IPS DF 6.9 (cell line): ENCODE data around the gene SLF2.

ENCODE experiments used
- DNase-seq: peaks from one replicate; pipeline ENCODE4 v3.0.0-alpha.2; 2013; ENCODE audit warnings: low read depth, low spot score
- H3K27ac ChIP-seq: one replicate; pipeline ENCODE4 v1.5.1; 2013; ENCODE audit warnings: low read length, control low read depth
- H3K27me3 ChIP-seq: 2 replicates; pipeline ENCODE4 v1.6.1; 2013; ENCODE audit warnings: mild to moderate bottlenecking, low read length; ENCODE audit not compliant: control insufficient read depth, insufficient read depth
- H3K36me3 ChIP-seq: 2 replicates; pipeline ENCODE4 v1.6.1; 2013; ENCODE audit warnings: low read length; ENCODE audit not compliant: control insufficient read depth, insufficient read depth
- H3K4me1 ChIP-seq: 2 replicates; pipeline ENCODE4 v1.6.1; 2013; ENCODE audit warnings: low read length; ENCODE audit not compliant: control insufficient read depth, insufficient read depth
- H3K4me3 ChIP-seq: 2 replicates; pipeline ENCODE4 v1.5.1; 2013; ENCODE audit warnings: mild to moderate bottlenecking, low read length
- H3K9me3 ChIP-seq: 2 replicates; pipeline ENCODE4 v1.6.1; 2013; ENCODE audit warnings: low read length, inconsistent platforms; ENCODE audit not compliant: control insufficient read depth, insufficient read depth
- WGBS: extraction: QIAGEN DNeasy Blood & Tissue Kit; methylation state at CpG from one replicate; pipeline ENCODE4 v1.1.7; 2013; ENCODE audit warnings: mixed read lengths, missing lambda C conversion rate; ENCODE audit not compliant: insufficient read length, insufficient coverage; 5-methylcytosine and 5-hydroxymethylcytosine counted together

The SLF2 gene

DNA sequence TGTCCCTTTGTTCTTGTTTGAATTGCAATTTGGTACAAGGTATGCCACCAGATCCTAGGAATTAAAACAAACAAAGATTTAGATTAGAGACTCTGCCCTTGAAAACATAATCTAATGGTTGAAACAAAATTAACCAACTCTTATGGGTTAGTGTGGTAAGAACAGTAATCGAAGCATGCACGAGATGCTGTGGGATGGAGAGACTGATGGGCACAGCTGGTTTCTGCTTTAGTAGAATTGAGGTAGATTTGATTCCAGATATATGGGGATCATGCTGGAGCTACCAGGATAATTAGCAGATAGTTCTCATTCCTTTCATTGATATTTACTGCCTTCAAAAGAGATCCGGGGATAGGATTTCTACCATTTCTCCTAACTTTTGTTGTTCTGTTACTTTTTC, 36.2 kb downstream of the SLF2 start:
- Histone ChIP-seq H3K9me3 (no peaks in the 10 kb centered on the region), H3K4me1 (no peaks in the 10 kb centered on the region), H3K27me3 (no peaks in the 10 kb centered on the region), H3K36me3 (peaks cover 3% of the 10 kb centered on the region; the same call in 1 of the 2 replicates), H3K4me3 (no peak overlapping the region), H3K27ac (no peak overlapping the region)
- no peak for DNase-seq
- WGBS = no CpG with 5 or more reads among the region's 3 CpGs

DNA sequence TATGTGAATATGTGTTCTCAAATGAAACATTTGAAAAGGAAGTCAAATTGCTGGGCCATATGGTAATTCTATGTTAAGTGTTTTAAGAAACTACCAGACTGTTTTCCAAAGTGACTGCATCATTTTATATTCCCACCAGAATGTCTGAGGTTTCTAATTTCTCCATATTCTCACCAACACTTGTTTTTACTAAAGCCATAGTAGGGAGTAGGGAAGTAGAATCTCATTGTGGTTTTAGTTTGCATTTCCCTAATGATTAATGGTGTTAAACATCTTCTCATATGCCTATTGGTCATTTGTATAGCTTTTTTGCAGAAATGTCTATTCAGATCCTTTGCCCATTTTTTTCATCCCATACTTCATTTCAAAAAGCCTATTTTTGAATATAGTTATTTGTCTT, 47.5 kb downstream of the SLF2 start:
- no peaks in the 10 kb centered on the region for H3K4me1 ChIP-seq
- no peak for DNase-seq
- H3K27ac ChIP-seq = no peak overlapping the region
- no peak overlapping the region for H3K4me3 ChIP-seq
- no peaks in the 10 kb centered on the region for H3K27me3 ChIP-seq
- no peaks in the 10 kb centered on the region for H3K9me3 ChIP-seq
- no peaks in the 10 kb centered on the region for H3K36me3 ChIP-seq

DNA sequence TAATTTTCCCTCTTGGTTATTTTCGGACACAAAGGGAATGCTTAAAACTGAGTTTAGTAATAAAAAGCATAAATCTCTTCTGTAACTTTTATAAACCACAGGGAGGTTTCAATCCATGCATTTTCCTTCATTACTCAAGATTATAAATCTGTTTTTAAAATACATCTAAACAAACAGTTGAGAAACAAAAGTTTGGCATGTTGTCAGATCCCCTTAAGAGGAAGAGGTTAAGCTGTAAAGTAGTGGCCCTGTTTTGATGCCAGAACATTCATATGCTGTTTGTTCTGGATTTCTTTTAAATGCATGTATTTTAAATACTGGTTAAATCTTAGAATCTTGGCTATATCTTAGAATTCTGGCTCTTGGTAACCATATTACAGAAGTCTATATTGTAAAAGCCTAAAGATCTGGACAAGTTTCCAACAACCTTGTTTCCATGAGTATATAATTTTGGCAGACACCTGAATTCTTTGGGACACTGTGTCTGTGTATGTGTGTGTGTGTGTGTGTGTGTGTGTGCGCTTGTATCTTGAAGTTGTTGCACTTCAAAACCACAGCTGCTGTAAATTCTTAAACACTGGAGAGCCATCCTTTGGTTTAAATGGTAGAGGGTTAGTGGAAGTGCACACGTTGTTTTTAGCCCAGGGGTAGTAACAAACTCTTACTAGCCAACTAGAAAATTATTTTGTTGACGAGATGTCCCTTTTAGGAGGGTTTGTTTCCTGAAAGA, 49.8 kb downstream of the SLF2 start:
- H3K4me1 ChIP-seq = no peaks in the 10 kb centered on the region
- H3K9me3 ChIP-seq = no peaks in the 10 kb centered on the region
- H3K27me3 ChIP-seq = no peaks in the 10 kb centered on the region
- no CpG with 5 or more reads among the region's 4 CpGs for WGBS
- H3K4me3 ChIP-seq = no peak overlapping the region
- H3K36me3 ChIP-seq = no peaks in the 10 kb centered on the region
- DNase-seq = no peak
- H3K27ac ChIP-seq = no peak overlapping the region

DNA sequence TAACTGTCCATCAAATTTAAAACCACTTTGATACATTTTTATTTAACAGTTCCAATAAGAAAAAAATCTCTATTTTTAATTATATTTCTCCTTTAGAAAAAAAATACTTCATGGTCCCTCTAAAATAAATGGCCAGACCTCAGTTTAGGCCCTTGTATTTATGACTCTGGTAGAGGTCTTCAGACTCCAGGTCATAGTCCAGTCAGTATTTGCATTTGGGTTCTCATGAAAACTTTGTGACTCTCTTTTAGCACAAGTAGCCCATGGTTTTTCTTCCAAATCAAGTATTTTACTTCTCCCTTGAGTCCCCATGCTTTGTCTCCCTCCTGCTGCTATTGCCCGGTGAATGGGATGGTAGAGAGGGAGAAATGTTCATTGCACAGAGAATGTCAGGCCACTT, 51.1 kb downstream of the SLF2 start:
- no peaks in the 10 kb centered on the region for H3K9me3 ChIP-seq
- no peak for DNase-seq
- H3K27me3 ChIP-seq = no peaks in the 10 kb centered on the region
- no peaks in the 10 kb centered on the region for H3K4me1 ChIP-seq
- H3K4me3 ChIP-seq = no peak overlapping the region
- H3K27ac ChIP-seq = no peak overlapping the region
- H3K36me3 ChIP-seq = no peaks in the 10 kb centered on the region
- WGBS = no CpG with 5 or more reads among the region's 1 CpG

DNA sequence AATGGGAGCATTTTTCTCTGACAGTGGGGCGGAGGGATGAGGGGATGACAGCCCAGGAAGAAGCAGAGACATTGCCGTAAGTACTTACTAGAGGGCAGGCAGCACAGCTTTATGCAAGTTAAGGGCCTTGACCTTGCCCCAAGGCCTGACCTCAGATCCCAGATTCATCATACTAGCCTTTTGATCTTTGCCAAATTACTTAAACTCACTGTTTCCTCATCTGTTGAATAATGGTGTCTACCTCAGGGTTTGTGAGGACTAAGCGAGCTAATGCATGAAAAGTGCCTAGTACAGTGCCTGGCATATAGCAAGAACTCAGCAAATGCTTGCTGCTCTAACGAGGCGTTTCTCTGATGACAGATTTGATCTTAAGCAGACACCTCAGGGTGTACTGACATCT, 53.1 kb downstream of the SLF2 start:
- no CpG with 5 or more reads among the region's 5 CpGs for WGBS
- Histone ChIP-seq H3K27ac (no peak overlapping the region), H3K4me3 (no peak overlapping the region), H3K36me3 (no peaks in the 10 kb centered on the region), H3K27me3 (no peaks in the 10 kb centered on the region), H3K9me3 (no peaks in the 10 kb centered on the region), H3K4me1 (peaks cover 2% of the 10 kb centered on the region; the same call in 1 of the 2 replicates)
- no peak for DNase-seq

DNA sequence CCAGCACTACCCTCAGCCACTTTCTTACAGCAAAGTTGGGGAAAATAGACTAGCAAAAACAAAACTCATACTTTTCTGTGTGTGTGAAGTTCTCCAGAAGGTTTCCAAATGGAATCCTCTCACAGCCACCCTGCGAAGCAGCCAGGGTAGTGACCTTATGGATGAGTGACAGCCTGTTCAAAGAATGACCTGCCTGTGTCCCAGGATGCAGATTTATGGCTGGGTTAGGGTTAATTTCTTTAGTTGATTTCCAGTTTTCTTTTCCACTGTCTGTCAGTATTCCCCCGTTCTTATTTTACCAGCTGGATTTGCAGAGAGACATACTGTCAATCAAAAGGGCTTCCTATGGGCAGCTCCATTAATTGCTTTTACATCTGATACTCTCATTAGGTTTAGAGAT, 54.1 kb downstream of the SLF2 start:
- Histone ChIP-seq H3K4me1 (peaks cover 6% of the 10 kb centered on the region), H3K9me3 (no peaks in the 10 kb centered on the region), H3K36me3 (no peaks in the 10 kb centered on the region), H3K27ac (no peak overlapping the region), H3K27me3 (no peaks in the 10 kb centered on the region), H3K4me3 (no peak overlapping the region)
- no CpG with 5 or more reads among the region's 2 CpGs for WGBS
- DNase-seq = no peak

DNA sequence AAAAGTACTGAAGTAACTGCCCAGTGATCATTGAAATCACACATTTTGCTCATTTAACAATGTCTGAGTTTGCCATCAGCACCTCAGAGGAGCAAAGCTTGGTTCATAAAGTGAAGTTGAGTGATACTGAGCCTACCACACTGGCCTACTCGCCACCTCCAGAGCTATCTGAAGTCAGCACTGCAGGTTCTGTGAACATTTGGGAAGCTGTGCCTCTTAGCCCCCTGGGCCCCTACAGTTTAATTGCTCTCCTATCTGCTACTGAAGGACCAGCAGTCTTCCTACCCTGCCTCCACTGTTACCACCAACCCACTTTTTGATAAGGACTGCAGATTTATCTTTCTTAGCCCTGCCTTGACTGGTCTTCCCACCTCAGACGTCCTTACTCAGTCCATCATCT, 54.6 kb downstream of the SLF2 start:
- DNase-seq = no peak
- WGBS = no CpG with 5 or more reads among the region's 2 CpGs

DNA sequence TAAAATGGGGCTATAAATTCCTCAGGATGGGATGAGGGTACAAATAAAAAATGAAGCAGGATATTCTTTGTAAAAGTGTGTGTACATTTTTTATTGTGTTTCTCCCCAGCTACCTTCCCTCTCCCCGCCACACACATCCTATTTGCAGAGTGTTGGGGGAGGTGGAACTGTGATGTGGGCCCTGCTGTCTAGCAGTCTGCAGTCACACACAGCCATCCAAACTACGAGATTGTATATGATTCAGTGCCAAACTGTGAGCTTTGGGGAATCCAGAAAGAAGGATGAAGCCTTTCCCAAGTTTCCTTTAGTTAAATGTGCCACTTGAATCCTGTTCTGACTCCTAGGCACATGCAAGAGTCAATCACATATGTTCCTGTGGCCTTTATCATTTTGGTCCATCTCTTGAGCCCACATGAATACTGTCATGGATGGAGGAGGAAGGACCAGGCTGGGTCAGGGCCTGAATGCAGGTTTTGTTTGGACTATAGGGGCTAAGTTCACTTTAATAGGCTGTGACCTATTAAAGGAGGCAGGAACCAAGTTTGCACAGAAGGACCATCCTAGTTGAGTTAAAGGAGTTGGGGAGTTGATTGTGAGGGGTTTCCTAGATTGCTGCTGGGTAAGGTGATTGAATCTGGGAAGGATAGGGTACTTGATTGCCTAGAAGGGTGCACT, 55.4 kb downstream of the SLF2 start:
- H3K9me3 ChIP-seq = no peaks in the 10 kb centered on the region
- no peaks in the 10 kb centered on the region for H3K36me3 ChIP-seq
- no peak for DNase-seq
- WGBS = no CpG with 5 or more reads among the region's 2 CpGs
- no peak overlapping the region for H3K4me3 ChIP-seq
- H3K27me3 ChIP-seq = no peaks in the 10 kb centered on the region
- H3K27ac ChIP-seq = no peak overlapping the region
- peaks cover 6% of the 10 kb centered on the region for H3K4me1 ChIP-seq

More for the DNA sequence above, 54.6 kb downstream of the SLF2 start:
- Histone ChIP-seq H3K27me3 (no peaks in the 10 kb centered on the region), H3K27ac (no peak overlapping the region), H3K4me3 (no peak overlapping the region), H3K4me1 (peaks cover 6% of the 10 kb centered on the region), H3K9me3 (no peaks in the 10 kb centered on the region), H3K36me3 (no peaks in the 10 kb centered on the region)

DNA sequence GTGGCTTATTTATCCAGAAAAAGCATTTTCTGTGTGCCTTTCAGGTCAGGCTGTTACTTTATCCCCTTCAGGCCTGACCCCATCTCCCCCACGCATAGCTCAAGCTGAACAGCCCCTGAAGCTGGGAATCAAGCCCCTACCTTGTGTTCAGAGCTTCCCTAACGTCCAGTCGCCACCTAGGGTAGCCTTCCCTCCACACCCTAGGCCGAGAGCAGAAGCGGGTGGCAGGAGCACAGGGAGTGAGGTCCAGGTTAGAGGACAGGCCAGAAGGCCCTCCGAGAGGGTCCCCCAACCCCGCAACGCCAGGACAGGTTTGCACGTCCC, 56.1 kb downstream of the SLF2 start:
- peak overlapping the region; percentile 42; the same call in 1 of the 2 replicates for H3K4me3 ChIP-seq
- peaks cover 6% of the 10 kb centered on the region for H3K4me1 ChIP-seq
- WGBS = no CpG with 5 or more reads among the region's 9 CpGs
- DNase-seq = no peak
- no peaks in the 10 kb centered on the region for H3K27me3 ChIP-seq
- no peaks in the 10 kb centered on the region for H3K36me3 ChIP-seq
- H3K9me3 ChIP-seq = no peaks in the 10 kb centered on the region
- no peak overlapping the region for H3K27ac ChIP-seq

DNA sequence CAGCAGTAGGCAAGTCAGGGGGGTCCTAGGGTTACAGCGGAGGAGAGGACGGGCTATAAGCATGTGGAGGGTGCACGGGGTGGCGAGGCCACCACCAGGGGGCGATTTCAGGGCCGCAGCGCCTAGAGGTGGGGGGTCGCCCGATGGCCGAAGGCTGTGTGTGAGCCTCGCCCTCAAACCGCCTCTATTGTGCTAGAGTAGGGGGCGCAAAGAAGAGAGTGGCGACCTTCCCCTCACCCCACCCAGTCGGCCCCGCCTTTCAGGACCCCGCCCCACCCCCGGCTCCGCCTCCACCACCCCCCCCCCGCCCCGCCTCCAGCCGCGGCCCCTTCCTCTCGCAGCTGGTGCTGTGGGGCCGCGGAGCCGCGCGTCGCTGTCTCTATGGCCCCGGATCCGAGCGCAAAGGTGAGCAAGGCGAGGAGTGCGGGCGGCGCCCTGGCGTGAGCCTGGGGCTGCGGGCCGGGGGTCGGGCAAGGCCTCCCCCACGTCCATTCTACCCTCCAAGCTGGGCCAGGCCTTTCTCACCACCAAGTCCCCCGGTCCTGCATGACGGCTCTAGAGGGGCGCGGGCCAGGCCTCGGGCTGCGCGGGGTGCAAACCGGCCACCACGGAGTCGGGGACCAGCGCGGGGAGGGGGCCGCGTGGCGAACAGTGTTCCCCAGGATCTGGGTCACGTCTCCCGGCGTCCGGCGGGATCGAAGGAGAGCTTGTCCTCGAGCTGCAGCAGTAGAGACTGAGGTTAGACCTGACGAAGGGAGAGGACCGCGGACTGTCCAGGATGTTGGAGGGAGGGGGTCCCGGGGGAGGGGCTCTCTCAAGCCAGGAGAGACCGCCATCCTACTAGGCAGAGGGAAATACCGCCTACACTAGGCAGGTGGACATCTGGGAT, 56.7 kb downstream of the SLF2 start, which contains the start of gene SEMA4G:
SEMA4G (plus strand) TSS at position 318 of the 889 bp plus-strand sequence. CDS start 3,409 bp downstream, outside the sequence.
- Histone ChIP-seq H3K4me3 (peak within 1 kb of the TSS; percentile 70), H3K9me3 (no peaks in the 10 kb centered on the region), H3K4me1 (peaks cover 6% of the 10 kb centered on the region), H3K36me3 (no peaks in the 10 kb centered on the region), H3K27ac (no peak within 1 kb of the TSS), H3K27me3 (no peaks in the 10 kb centered on the region)
- WGBS = no CpG with 5 or more reads among the region's 70 CpGs
- DNase-seq = no peak
